GM18870 (cell line): ENCODE measurements around the gene RNMT.

Experiments used
- ATAC-seq: cut with Tn5 transposase; IDR thresholded peaks from one replicate; pipeline ENCODE4 v1.9.1; 2021; ENCODE audit warnings: moderate library complexity; ENCODE audit not compliant: unreplicated experiment

RNMT gene

DNA sequence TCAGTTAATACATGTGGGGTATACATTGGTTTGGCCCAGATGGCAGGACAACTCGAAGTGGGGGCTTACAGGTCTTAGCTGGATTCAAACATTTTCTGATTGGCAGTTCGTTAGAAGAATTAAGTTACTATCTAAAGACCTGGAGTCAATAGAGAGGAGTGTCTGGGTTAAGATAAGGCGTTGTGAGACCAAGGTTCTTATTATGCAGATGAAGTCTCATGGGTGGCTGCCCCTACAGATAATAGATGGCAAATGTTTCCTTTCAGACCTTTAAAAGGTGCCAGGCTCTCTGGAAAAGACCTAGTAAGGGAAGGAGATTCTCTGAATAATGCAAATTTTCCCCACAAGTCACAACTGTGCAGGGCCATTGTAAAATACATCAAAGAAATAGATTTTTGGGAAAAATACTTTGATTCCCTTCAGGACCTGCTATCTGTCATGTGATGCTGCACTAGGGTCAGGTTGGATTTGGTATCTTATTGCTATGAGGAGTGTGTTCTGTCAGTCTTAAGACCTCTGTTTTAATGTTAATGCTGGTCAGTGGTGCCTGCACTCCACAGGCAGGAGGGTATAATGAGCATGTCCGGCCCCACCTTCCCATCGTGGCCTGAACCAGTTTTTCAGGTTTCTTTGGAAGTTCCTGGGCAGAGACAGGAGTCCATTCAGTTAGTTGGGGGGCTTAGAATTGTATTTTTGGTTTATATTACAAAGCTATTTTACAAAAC is 83.2 kb downstream of the RNMT start:
- no peak for ATAC-seq

DNA sequence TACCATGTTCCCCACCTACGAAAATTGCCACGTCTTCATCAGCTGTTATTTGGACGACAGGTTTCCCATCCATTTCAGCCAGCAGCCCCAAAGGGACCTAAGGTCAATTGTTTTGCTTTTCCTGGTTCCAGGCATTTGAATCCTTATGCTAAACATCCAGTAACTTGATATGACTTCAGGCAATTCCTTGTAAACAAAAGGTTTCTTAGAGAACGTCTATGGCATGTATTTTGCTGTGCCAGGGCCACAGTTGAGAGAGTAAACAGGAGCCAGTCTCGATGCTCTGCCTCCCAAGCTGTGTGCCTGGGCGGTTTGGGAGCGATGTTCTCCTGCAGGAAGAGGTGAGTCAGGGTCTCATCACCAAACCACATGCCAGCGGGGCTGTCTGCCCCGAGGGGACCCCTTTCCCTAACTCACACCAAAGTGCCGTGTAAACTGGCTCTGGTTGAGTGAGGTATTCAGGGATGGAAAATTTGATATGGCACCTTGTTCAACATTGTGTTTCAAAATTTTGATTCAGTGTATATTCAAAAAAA is 84.5 kb downstream of the RNMT start:
- no peak for ATAC-seq

DNA sequence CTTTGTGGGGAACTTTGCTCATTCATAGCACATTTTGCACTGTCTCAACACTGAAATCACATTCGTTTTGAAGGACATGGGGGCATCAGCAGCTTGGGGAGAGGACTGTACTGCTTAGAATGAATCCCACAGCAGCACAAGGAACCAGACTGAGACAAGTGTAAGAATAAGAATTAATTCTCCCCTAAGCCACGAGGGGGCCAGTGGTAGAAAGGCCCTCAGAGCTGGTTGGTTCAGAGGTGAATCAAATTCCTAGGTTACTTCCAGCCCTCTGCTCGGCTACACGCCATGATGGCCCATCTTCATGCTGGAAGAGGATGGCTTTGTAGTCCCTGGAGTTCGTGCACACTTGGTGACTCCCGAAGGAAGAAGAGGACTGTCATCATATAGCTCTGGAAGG is 85.5 kb downstream of the RNMT start:
- ATAC-seq, result no peak

DNA sequence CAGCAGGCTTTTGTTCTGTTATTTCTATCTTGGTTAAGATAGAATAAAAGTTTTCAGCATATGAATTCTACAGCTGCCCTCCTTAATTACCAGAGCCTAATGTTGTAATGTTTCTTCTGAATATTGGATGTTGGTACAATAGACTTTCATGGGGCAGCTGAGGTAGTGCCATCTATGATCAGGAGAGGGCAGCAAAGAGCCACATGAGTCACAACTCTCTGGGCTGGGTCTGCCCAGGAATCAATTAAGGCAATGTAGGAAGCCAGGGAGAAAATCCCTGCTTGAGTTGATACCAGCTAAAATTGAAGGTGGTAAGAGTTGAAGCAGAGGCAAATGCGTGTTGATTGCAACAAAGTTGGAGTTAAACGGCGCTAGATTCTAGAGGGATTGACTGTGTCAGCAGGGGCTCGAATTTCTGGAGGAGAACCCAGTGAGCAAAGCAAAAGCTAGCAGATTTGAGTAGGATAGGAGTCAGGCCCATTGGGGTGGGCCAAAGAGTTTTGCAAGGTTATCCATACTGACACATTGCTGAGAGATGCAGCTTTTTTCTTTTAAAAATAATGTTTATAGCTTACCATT is 86.9 kb downstream of the RNMT start:
- peak; percentile 67 for ATAC-seq
